ENCODE data around the gene TRAF3IP3. TPM values are rescaled to one million over a fixed set of nuclear protein-coding genes. Genes with fewer than 3 reads are reported as not detected.

Gene TRAF3IP3
- total RNA-seq, 1 donor from 2014 or later, result 0.80 TPM

DNA sequence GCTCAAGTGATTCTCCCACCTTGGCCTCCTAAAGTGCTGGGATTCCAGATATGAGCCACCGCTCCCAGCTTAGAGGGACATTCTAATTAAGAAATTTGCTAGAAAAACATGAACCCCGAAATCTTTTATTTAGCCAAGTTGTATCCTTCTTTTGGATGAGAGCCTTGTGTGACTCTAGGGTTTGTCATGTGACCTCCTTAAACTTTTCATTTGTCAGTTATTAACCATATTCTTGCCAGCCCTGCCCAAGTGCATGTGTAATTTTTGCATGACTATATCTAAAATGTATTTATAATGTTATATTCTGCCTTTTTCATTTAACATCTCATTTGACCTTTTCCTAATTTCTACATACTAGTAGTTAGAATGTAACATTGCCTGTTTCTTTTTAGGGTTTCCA is 73.9 kb downstream of the TRAF3IP3 start:
- ATAC-seq, result no peak

DNA sequence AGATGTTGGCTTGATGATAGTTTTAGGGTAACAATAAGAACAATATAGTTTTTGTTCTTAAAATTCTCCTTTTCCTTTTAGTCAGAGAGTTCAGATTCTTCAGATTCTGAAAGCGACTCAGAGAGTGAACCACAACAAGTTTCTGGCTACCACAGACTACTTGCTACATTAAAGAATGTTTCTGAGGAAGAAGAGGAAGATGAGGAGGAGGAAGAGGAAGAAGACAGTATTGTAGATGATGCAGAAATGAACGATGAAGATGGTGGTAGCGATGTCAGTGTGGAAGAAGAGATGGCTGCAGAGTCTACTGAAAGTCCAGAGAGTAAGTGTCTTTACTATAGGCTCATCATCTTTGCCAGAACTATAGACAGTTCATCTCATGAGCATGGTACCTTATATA is 74.9 kb downstream of the TRAF3IP3 start:
- no peak for ATAC-seq

DNA sequence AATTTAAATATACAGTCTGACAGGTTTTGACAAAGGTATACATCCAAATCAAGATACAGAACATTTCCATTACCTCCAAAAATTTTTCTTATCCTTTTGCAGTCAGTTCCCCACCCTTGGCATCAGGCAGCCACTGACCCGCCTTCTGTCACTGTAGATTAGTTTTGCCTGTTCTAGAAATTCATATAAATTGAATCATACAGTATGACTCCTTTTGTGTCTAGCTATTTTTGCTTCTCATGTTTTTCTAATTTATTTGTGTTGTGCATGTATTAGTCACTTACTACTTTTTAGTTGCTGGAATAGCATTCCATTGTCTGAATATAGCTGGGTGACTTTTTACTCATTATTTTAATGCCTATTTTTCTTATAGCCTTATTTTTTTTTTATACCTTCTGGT is 75.8 kb downstream of the TRAF3IP3 start:
- no peak for ATAC-seq

Other genes with a start within 250 kb of the TRAF3IP3 start
- gene CAMK1G, start 172.3 kb upstream of the TRAF3IP3 start, total RNA-seq, result not detected
- gene LAMB3, start 103.6 kb upstream of the TRAF3IP3 start, total RNA-seq, result 76.7 TPM
- gene G0S2, start 80.6 kb upstream of the TRAF3IP3 start, total RNA-seq, result 2.3 TPM
- gene HSD11B1, start 51.2 kb upstream of the TRAF3IP3 start, total RNA-seq, result 0.36 TPM
- gene C1orf74, start 28.5 kb downstream of the TRAF3IP3 start, total RNA-seq, result 6.3 TPM
- 159 TPM for gene IRF6, start 50.1 kb downstream of the TRAF3IP3 start, total RNA-seq
- gene UTP25, start 71.9 kb downstream of the TRAF3IP3 start, total RNA-seq, result 4.9 TPM
- not detected for gene SYT14, start 182.2 kb downstream of the TRAF3IP3 start, total RNA-seq